GM12875 (cell line): ENCODE results near the gene ORAI3.

Experiments
- H3K4me3 ChIP-seq: one replicate; pipeline ENCODE4 v1.5.1; 2011; ENCODE audit warnings: low read depth, low read length, control low read depth
- CTCF ChIP-seq: IDR thresholded peaks from 2 replicates; pipeline ENCODE4 v1.5.1; 2011; ENCODE audit warnings: low read depth, mild to moderate bottlenecking, control low read depth, inconsistent platforms, low read length, moderate library complexity, borderline replicate concordance; ENCODE audit not compliant: insufficient read depth

The ORAI3 gene

DNA sequence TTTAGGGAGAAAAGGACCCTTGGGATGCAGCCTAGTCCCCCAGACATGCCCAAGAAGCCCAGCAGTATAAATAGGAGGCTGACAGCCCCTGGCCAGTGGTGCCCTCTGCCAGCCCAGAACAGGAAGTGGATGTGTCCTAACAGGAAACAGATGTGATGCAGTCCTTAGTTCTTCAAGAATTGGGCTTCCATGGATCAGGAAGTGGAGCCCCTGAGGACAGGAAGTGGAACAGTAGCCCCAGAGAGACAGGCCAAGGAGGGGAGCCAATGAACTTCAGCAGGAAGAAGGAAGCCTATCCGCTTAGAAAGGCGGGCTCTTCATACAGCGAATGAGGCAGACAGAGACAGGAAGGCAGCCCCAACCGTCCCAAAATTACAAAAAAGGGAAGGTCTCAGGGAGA lies 45.3 kb upstream of the ORAI3 start:
- TF ChIP-seq CTCF = no peak
- no peak overlapping the region for H3K4me3 ChIP-seq

DNA sequence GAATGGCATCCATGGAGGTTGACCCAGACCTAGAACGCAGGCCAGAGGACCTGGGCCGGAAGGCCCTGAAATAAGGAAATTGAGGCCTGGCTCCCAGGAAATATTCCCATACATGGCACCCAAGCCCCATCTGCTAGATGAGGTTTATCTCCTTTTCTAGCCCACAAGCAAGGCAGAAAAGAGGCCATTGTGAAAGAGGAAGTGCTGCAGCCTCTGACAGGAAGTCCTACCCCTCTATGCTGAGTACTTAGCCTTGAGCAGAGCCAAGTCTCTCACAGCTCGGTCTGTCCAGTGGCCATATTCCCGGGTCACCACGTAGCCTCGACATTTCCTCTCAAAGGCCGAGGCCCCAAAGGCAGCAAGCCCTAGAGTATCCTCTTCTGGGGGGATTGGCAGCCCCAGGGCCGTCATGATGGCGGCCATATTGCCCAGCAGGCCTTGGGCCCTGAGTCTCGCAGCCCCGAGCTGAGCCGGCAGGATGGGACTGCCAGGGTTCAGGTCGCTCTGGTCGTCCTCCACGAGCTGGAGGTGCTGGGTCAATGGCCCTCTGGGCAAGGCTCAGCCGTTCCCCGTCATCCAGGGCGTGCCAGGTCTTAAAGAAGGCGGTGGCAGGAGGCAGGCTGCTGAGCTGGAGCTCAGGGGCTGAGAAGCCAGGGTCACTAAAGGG lies 44.6 kb upstream of the ORAI3 start:
- H3K4me3 ChIP-seq = no peak overlapping the region
- TF ChIP-seq CTCF = no peak

GRCh38 chr16:30907064-30907463 lies 41.8 kb upstream of the ORAI3 start:
- TF ChIP-seq CTCF = no peak
- H3K4me3 ChIP-seq = no peak overlapping the region

- no peak overlapping the region for H3K4me3 ChIP-seq
- no peak for TF ChIP-seq CTCF
These were observed 38.3 kb upstream of the ORAI3 start for GRCh38 chr16:30910427-30911029.

DNA sequence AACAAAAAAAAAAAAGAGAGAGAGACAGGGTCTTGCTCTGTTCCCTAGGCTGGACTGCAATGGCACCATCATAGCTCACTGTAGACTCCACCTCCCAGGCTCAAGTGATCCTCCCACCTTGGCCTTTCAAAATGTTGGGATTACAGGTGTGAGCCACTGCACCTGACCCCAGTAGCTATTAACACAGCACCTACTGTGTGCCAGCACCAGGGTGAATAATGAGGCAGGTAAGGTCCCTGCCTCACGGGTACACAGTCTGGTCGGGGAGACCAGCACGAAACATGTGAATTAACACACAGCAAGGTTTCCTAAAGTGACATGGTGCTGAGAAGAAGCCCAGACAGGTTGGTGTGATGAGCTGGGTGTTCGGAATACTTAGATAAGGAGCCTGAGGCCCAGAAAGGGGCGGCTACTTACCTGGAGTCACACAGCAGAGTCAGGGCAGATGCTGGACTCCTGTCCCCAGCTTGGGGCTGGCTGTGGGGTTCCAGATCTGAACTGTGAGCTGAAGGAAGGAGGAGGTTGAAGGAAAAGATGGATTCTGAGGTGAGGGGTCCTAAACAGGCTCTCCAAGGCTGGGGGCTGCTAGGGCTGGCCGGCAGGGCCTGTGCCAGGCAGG lies 36.0 kb upstream of the ORAI3 start:
- no peak overlapping the region for H3K4me3 ChIP-seq
- no peak for TF ChIP-seq CTCF

DNA sequence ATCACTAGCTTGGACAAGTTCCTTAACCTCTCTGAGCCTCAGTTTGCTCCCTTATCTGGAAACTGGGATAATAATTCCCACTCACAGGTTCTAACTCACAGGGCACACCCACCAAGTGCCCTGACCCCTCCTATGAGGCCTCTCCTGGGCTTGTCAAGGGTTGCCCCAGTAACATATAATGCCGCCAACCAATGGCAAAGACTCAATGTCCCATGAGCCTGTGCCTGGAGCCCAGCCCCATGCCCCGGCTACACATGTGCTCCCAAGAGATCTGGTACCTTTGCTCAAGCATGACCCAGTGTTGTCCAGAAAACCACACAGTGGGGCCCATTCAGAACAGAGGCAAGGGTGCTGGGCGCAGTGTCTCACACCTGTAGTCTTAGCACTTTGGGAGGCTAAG lies 34.0 kb upstream of the ORAI3 start:
- H3K4me3 ChIP-seq = no peak overlapping the region
- TF ChIP-seq CTCF = no peak

DNA sequence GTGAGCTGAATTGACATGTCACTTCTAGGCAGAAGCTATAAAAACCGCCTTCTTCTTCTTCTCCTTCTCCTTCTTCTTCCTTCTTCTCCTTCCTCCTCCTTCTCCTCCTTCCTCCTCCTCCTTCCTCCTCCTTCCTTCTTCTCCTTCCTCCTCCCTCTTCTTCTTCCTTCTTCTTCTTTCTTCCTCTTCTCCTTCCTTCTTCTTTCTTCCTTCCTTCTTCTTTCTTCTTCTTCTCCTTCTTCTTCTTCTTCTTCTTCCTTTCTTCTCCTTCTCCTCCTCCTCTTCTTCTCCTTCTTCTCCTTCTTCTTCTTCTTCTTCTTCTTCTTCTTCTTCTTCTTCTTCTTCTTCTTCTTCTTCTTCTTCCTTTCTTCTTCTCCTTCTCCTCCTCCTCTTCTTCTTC lies 30.3 kb upstream of the ORAI3 start:
- TF ChIP-seq CTCF = no peak

More for the DNA sequence above, 30.3 kb upstream of the ORAI3 start:
- no peak overlapping the region for H3K4me3 ChIP-seq
